ENCODE data around the gene DHRS3. TPM values are rescaled to one million over a fixed set of nuclear protein-coding genes. Genes with fewer than 3 reads are reported as not detected.

DHRS3 gene
- total RNA-seq, 2 donors from 2014 or later, result 81.7 to 104 TPM

- TF ChIP-seq POLR2A (IDR thresholded peaks at IDR 0.05) (no peak), CTCF (IDR thresholded peaks at IDR 0.05) (no peak)
- no peak for ATAC-seq
Observed at GRCh38 chr1:12634156-12634555, 16.1 kb upstream of the DHRS3 start.

GRCh38 chr1:12631571-12631970, 13.6 kb upstream of the DHRS3 start:
- H3K27me3 ChIP-seq, result no peaks in the 10 kb centered on the region
- TF ChIP-seq POLR2A (IDR thresholded peaks at IDR 0.05) (no peak), CTCF (IDR thresholded peaks at IDR 0.05) (no peak)
- peaks cover 6% of the 10 kb centered on the region for H3K4me1 ChIP-seq
- ATAC-seq (no peak), DNase-seq (no peak)
- intact Hi-C loops (cut with DNase I), result no loop called here
- H3K36me3 ChIP-seq (replicated peaks in 1 of 2; ENCODE audit: insufficient read depth in 1 of 2, low read depth in 2 of 2), result no peaks in the 10 kb centered on the region
- H3K27ac ChIP-seq, result no peak overlapping the region
- no peaks in the 10 kb centered on the region for H3K9me3 ChIP-seq
- no peak overlapping the region for H3K4me3 ChIP-seq
- 90 to 91% methylated on average over 3 to 8 of the region's 8 CpGs for WGBS, 2 donors

More at GRCh38 chr1:12634156-12634555, 16.1 kb upstream of the DHRS3 start:
- intact Hi-C loops (cut with DNase I), result no loop called here
- 63 to 65% methylated on average over 8 of the region's 8 CpGs for WGBS, 2 donors
- DNase-seq, result no peak
- Histone ChIP-seq H3K4me1 (peaks cover 11% of the 10 kb centered on the region), H3K9me3 (no peaks in the 10 kb centered on the region), H3K36me3 (replicated peaks in 1 of 2; ENCODE audit: insufficient read depth in 1 of 2, low read depth in 2 of 2) (no peaks in the 10 kb centered on the region), H3K27ac (no peak overlapping the region), H3K4me3 (no peak overlapping the region), H3K27me3 (no peaks in the 10 kb centered on the region)

GRCh38 chr1:12630946-12631530, 13.0 kb upstream of the DHRS3 start:
- Histone ChIP-seq H3K27me3 (no peaks in the 10 kb centered on the region), H3K4me3 (no peak overlapping the region), H3K36me3 (replicated peaks in 1 of 2; ENCODE audit: insufficient read depth in 1 of 2, low read depth in 2 of 2) (no peaks in the 10 kb centered on the region), H3K27ac (no peak overlapping the region), H3K4me1 (peaks cover 1% of the 10 kb centered on the region), H3K9me3 (no peaks in the 10 kb centered on the region)
- peak in 1 of 4 donors; percentile 24 for DNase-seq
- WGBS, 2 donors, result 62 to 81% methylated on average over 2 to 6 of the region's 6 CpGs
- intact Hi-C loops (cut with DNase I), result no loop called here
- ATAC-seq, result no peak
- TF ChIP-seq POLR2A (IDR thresholded peaks at IDR 0.05), result no peak
- no peak for TF ChIP-seq CTCF (IDR thresholded peaks at IDR 0.05)

GRCh38 chr1:12629985-12630760, 12.2 kb upstream of the DHRS3 start:
- 81 to 86% methylated on average over 5 to 15 of the region's 15 CpGs for WGBS, 2 donors
- H3K27me3 ChIP-seq, result no peaks in the 10 kb centered on the region
- no peaks in the 10 kb centered on the region for H3K4me1 ChIP-seq
- no peak for DNase-seq
- H3K4me3 ChIP-seq, result no peak overlapping the region
- TF ChIP-seq CTCF (IDR thresholded peaks at IDR 0.05) (no peak), POLR2A (IDR thresholded peaks at IDR 0.05) (no peak)
- ATAC-seq, result no peak
- H3K36me3 ChIP-seq (replicated peaks in 1 of 2; ENCODE audit: insufficient read depth in 1 of 2, low read depth in 2 of 2), result no peaks in the 10 kb centered on the region
- intact Hi-C loops (cut with DNase I), result no loop called here
- H3K9me3 ChIP-seq, result no peaks in the 10 kb centered on the region
- H3K27ac ChIP-seq, result no peak overlapping the region

Measured in body of pancreas (tissue), 4 donors.